ENCODE data around the gene NOXO1. TPM values are rescaled to one million over a fixed set of nuclear protein-coding genes. Genes with fewer than 3 reads are reported as not detected.

The NOXO1 gene
- polyA plus RNA-seq, 1 of the 3 experiments (the other 2 are of a cell fraction), result 0.21 TPM

GRCh38 chr16:1979271-1980029 is 1.8 kb downstream of the NOXO1 start:
- no peak overlapping the region for H3K9ac ChIP-seq
- 98% methylated on average over 29 of the region's 70 CpGs for WGBS (ENCODE audit: low lambda C conversion rate)
- no peak overlapping the region for H3K4me2 ChIP-seq
- H3K79me2 ChIP-seq (ENCODE audit: insufficient read depth), result peaks cover under 1% of the 10 kb centered on the region; the same call in 1 of the 2 replicates
- TF ChIP-seq, protein P1, sequence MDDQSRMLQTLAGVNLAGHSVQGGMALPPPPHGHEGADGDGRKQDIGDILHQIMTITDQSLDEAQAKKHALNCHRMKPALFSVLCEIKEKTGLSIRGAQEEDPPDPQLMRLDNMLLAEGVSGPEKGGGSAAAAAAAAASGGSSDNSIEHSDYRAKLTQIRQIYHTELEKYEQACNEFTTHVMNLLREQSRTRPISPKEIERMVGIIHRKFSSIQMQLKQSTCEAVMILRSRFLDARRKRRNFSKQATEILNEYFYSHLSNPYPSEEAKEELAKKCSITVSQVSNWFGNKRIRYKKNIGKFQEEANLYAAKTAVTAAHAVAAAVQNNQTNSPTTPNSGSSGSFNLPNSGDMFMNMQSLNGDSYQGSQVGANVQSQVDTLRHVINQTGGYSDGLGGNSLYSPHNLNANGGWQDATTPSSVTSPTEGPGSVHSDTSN (IDR thresholded peaks at IDR 0.05), result no peak
- TF ChIP-seq, protein P2, sequence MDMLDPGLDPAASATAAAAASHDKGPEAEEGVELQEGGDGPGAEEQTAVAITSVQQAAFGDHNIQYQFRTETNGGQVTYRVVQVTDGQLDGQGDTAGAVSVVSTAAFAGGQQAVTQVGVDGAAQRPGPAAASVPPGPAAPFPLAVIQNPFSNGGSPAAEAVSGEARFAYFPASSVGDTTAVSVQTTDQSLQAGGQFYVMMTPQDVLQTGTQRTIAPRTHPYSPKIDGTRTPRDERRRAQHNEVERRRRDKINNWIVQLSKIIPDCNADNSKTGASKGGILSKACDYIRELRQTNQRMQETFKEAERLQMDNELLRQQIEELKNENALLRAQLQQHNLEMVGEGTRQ (IDR thresholded peaks at IDR 0.05; ENCODE audit: borderline replicate concordance, low read depth, low read length), result no peak
- TF ChIP-seq ELF1 (IDR thresholded peaks at IDR 0.05) (no peak), EP300 (IDR thresholded peaks at IDR 0.05; ENCODE audit: borderline replicate concordance in 1 of 2, low read depth in 1 of 2, low read length in 1 of 2) (no peak), TEAD4 (IDR thresholded peaks at IDR 0.05; ENCODE audit: borderline replicate concordance, insufficient read depth) (no peak), MXI1 (IDR thresholded peaks at IDR 0.05; ENCODE audit: low read depth, low read length) (no peak), CHD2 (IDR thresholded peaks at IDR 0.05; ENCODE audit: low read length, partially characterized antibody) (no peak), POLR2AphosphoS5 (IDR thresholded peaks at IDR 0.05; ENCODE audit: low read depth, low read length) (no peak), SMC3 (IDR thresholded peaks at IDR 0.05; ENCODE audit: low read depth, low read length) (no peak), GABPA (IDR thresholded peaks at IDR 0.05; ENCODE audit: low read depth) (no peak), FOXM1 (IDR thresholded peaks at IDR 0.05; ENCODE audit: low read depth) (no peak), NRF1 (IDR thresholded peaks at IDR 0.05; ENCODE audit: low read depth, low read length) (no peak), SIN3A (IDR thresholded peaks at IDR 0.05; ENCODE audit: borderline replicate concordance, low read depth, low read length) (no peak)
- TF ChIP-seq, protein P3, sequence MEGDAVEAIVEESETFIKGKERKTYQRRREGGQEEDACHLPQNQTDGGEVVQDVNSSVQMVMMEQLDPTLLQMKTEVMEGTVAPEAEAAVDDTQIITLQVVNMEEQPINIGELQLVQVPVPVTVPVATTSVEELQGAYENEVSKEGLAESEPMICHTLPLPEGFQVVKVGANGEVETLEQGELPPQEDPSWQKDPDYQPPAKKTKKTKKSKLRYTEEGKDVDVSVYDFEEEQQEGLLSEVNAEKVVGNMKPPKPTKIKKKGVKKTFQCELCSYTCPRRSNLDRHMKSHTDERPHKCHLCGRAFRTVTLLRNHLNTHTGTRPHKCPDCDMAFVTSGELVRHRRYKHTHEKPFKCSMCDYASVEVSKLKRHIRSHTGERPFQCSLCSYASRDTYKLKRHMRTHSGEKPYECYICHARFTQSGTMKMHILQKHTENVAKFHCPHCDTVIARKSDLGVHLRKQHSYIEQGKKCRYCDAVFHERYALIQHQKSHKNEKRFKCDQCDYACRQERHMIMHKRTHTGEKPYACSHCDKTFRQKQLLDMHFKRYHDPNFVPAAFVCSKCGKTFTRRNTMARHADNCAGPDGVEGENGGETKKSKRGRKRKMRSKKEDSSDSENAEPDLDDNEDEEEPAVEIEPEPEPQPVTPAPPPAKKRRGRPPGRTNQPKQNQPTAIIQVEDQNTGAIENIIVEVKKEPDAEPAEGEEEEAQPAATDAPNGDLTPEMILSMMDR (IDR thresholded peaks at IDR 0.05), result no peak
- TF ChIP-seq, protein P4, sequence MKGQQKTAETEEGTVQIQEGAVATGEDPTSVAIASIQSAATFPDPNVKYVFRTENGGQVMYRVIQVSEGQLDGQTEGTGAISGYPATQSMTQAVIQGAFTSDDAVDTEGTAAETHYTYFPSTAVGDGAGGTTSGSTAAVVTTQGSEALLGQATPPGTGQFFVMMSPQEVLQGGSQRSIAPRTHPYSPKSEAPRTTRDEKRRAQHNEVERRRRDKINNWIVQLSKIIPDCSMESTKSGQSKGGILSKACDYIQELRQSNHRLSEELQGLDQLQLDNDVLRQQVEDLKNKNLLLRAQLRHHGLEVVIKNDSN (IDR thresholded peaks at IDR 0.05; ENCODE audit: borderline replicate concordance, low read depth), result no peak
- no peaks in the 10 kb centered on the region for H3K9me2 ChIP-seq
- H3K36me3 ChIP-seq (replicated peaks in 1 of 2; ENCODE audit: control insufficient read depth in 1 of 2, insufficient read depth in 2 of 2, low read length in 1 of 2), result peaks cover 7 to 44% of the 10 kb centered on the region in 2 experiments
- H3F3A ChIP-seq (replicated peaks; ENCODE audit: insufficient read depth), result peaks cover 15% of the 10 kb centered on the region
- no peak for DNase-seq
- no peaks in the 10 kb centered on the region for H4K20me1 ChIP-seq (ENCODE audit: insufficient read depth)
- no peak overlapping the region for H3K4me3 ChIP-seq (ENCODE audit: low read depth in 2 of 2, low read length in 1 of 2)
- ChIA-PET POLR2A (no interaction called here), CTCF (interaction anchor here (3.3 kb wide), 1 partner anchor 25 kb away, joined by 19 read pairs; no protein-coding TSS in a partner anchor)
- H3K9me3 ChIP-seq, result no peaks in the 10 kb centered on the region
- no peaks in the 10 kb centered on the region for H3K27me3 ChIP-seq (ENCODE audit: insufficient read depth)
- no peak overlapping the region for H2AFZ ChIP-seq (ENCODE audit: low read depth)
- H3K27ac ChIP-seq (ENCODE audit: low read depth in 2 of 2, low read length in 1 of 2), result no peak overlapping the region
- H3K4me1 ChIP-seq (ENCODE audit: control insufficient read depth in 1 of 2, insufficient read depth in 2 of 2, low read depth in 1 of 2, low read length in 1 of 2), result peaks cover 0 to 8% of the 10 kb centered on the region in 2 experiments; a peak in 1 of 4 replicates
